ENCODE results near the gene FMOD. TPM values are rescaled to one million over a fixed set of nuclear protein-coding genes. Genes with fewer than 3 reads are reported as not detected.

FMOD gene
- total RNA-seq: under 0.01 TPM in 1 of 2 replicates, not detected in the other

DNA sequence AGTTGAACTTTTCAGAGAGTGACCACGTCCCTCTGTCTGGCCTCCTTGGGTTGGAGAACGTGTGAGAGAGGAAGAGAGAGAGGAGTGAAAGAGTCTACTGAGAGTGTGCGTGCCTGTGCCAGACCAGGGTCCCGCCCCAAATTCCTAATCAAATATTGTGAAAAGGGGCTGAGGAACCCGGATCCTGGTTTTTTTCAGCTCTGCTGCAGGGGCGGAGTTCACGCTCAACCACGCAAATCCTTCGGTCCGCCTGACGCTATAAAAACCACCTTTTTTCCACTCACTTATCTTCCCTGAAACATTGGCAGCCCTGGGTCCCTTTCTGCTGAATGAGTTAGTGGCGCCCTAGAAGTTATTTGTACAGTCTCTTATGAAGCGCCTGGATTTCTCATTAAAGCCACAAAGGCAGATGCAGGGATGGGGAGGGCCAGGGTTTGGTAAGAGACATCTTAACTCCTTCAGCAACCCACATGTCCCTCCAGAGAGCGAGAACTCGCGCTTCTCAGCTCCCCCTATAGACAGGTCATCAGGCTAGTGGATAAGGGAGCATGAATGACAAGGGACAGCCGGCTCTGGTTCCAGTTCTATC lies at the start of gene FMOD:
TSS of gene FMOD (minus strand) at position 86 of the 589 bp plus-strand sequence. CDS start 2,852 bp downstream, outside the sequence.

DNA sequence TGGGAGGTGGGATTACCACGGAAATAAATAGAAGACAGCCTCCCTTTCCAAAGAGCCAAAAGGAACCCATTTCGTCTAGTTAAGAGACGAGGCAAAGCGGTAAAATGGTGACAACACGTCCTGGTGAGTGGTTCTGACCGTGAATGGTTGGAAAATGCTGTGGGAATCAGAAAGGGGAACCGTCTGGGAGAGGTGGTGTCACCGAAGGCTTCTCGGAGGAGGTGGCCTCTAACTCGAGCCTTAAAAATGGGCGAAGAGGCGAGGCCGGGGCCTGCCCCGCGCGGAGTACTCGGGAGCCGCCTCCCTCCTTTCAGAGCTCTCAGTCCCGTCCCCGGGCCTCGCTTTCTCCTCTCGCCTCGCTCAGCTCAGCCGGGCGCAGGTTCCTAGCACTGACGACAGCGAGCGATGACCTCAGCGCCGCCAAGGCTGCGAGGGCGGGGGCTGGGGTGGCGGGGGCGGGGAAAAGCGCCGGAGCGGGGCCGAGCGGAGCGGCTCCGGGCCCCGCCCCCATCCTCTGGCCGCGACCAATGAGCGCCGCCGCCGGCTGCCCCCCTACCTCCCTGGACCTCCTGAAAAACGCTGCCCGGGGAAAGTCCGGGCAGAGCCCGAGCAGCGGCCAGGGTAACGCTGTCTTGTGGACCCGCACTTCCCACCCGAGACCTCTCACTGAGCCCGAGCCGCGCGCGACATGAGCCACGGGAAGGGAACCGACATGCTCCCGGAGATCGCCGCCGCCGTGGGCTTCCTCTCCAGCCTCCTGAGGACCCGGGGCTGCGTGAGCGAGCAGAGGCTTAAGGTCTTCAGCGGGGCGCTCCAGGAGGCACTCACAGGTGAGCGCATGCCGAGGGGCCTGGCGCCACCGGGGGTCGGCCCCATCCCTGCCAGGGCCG lies 45.8 kb downstream of the FMOD start, which contains the start of gene BTG2:
TSS of gene BTG2 (plus strand) at position 601 of the 890 bp plus-strand sequence. CDS start at position 689, 88 bp downstream.

Small RNA genes lying within 50 kb of the gene (small RNA-seq; reads per million reads assigned to genes)
- gene AL359837.1 (not detected), gene RNU6-487P (0.86 reads per million, percentile 50 among the genes with 10 or more reads in this experiment)

Other genes with a start within 250 kb of the FMOD start
- 0.39 and 0.87 TPM in 2 replicates for gene ADORA1, start 223.4 kb downstream of the FMOD start, total RNA-seq
- gene MYBPH, start 175.3 kb downstream of the FMOD start, total RNA-seq: not detected in 2 replicates
- gene CHI3L1, start 164.4 kb downstream of the FMOD start, total RNA-seq: 0.54 and 0.79 TPM in 2 replicates
- gene CHIT1, start 121.4 kb downstream of the FMOD start, total RNA-seq: not detected in 2 replicates
- 42.8 and 51.6 TPM in 2 replicates for gene BTG2, start 45.6 kb downstream of the FMOD start, total RNA-seq
- gene PRELP, start 124.7 kb upstream of the FMOD start, total RNA-seq: not detected in 2 replicates
- 0.76 TPM in 1 of 2 replicates, not detected in the other for gene OPTC, start 143.0 kb upstream of the FMOD start, total RNA-seq

Measured in placental epithelial cell (primary cell).